ENCODE data around the gene SPNS3. TPM values are rescaled to one million over a fixed set of nuclear protein-coding genes. Genes with fewer than 3 reads are reported as not detected.

Gene SPNS3
- 0.18 TPM for total RNA-seq (ENCODE audit: unreplicated experiment)
- long read RNA-seq = 0 reads

GRCh38 chr17:4433515-4434031, at the start of gene SPNS3:
TSS of gene SPNS3 (plus strand) at chr17:4433940. CDS start at chr17:4433968, 28 bp downstream.
- Mint-ChIP-seq H3K9me3 (ENCODE audit: unreplicated experiment) (no peaks in the 10 kb centered on the region), H3K27ac (ENCODE audit: unreplicated experiment) (no peak within 1 kb of the TSS), H3K4me1 (ENCODE audit: unreplicated experiment) (peaks cover 6% of the 10 kb centered on the region), H3K36me3 (ENCODE audit: low read depth, unreplicated experiment) (no peaks in the 10 kb centered on the region), H3K4me3 (ENCODE audit: unreplicated experiment) (no peak within 1 kb of the TSS), H3K27me3 (ENCODE audit: unreplicated experiment) (peaks cover 7% of the 10 kb centered on the region)
- no peak for TF ChIP-seq CTCF (IDR thresholded peaks at IDR 0.05; ENCODE audit: unreplicated experiment)
- DNase-seq (ENCODE audit: low spot score) = no peak

GRCh38 chr17:4386406-4386805, 47.3 kb upstream of the SPNS3 start:
- Mint-ChIP-seq H3K27me3 (ENCODE audit: unreplicated experiment) (peaks cover 4% of the 10 kb centered on the region), H3K9me3 (ENCODE audit: unreplicated experiment) (no peaks in the 10 kb centered on the region), H3K4me1 (ENCODE audit: unreplicated experiment) (no peaks in the 10 kb centered on the region), H3K4me3 (ENCODE audit: unreplicated experiment) (no peak overlapping the region), H3K36me3 (ENCODE audit: low read depth, unreplicated experiment) (no peaks in the 10 kb centered on the region), H3K27ac (ENCODE audit: unreplicated experiment) (no peak overlapping the region)
- no peak for DNase-seq (ENCODE audit: low spot score)
- TF ChIP-seq CTCF (IDR thresholded peaks at IDR 0.05; ENCODE audit: unreplicated experiment) = no peak

- Mint-ChIP-seq H3K4me3 (ENCODE audit: unreplicated experiment) (no peak overlapping the region), H3K27ac (ENCODE audit: unreplicated experiment) (no peak overlapping the region), H3K4me1 (ENCODE audit: unreplicated experiment) (no peaks in the 10 kb centered on the region), H3K27me3 (ENCODE audit: unreplicated experiment) (peaks cover 4% of the 10 kb centered on the region), H3K36me3 (ENCODE audit: low read depth, unreplicated experiment) (no peaks in the 10 kb centered on the region), H3K9me3 (ENCODE audit: unreplicated experiment) (no peaks in the 10 kb centered on the region)
- no peak for DNase-seq (ENCODE audit: low spot score)
- TF ChIP-seq CTCF (IDR thresholded peaks at IDR 0.05; ENCODE audit: unreplicated experiment) = no peak
Observed at GRCh38 chr17:4387137-4387536, 46.6 kb upstream of the SPNS3 start.

GRCh38 chr17:4389079-4389478, 44.7 kb upstream of the SPNS3 start:
- Mint-ChIP-seq H3K27ac (ENCODE audit: unreplicated experiment) (no peak overlapping the region), H3K4me1 (ENCODE audit: unreplicated experiment) (peaks cover 4% of the 10 kb centered on the region), H3K27me3 (ENCODE audit: unreplicated experiment) (peaks cover 2% of the 10 kb centered on the region), H3K36me3 (ENCODE audit: low read depth, unreplicated experiment) (no peaks in the 10 kb centered on the region), H3K9me3 (ENCODE audit: unreplicated experiment) (no peaks in the 10 kb centered on the region), H3K4me3 (ENCODE audit: unreplicated experiment) (no peak overlapping the region)
- DNase-seq (ENCODE audit: low spot score) = no peak
- no peak for TF ChIP-seq CTCF (IDR thresholded peaks at IDR 0.05; ENCODE audit: unreplicated experiment)

GRCh38 chr17:4393806-4394205, 39.9 kb upstream of the SPNS3 start:
- Mint-ChIP-seq H3K4me1 (ENCODE audit: unreplicated experiment) (peaks cover 12% of the 10 kb centered on the region), H3K4me3 (ENCODE audit: unreplicated experiment) (no peak overlapping the region), H3K9me3 (ENCODE audit: unreplicated experiment) (no peaks in the 10 kb centered on the region), H3K36me3 (ENCODE audit: low read depth, unreplicated experiment) (no peaks in the 10 kb centered on the region), H3K27me3 (ENCODE audit: unreplicated experiment) (peaks cover 6% of the 10 kb centered on the region), H3K27ac (ENCODE audit: unreplicated experiment) (no peak overlapping the region)
- no peak for DNase-seq (ENCODE audit: low spot score)
- no peak for TF ChIP-seq CTCF (IDR thresholded peaks at IDR 0.05; ENCODE audit: unreplicated experiment)
